Measurements from ENCODE around the gene C16orf89.
"Not testable (repeated sequence)": the region's sequence is repeated elsewhere in the genome, so short reads cannot be mapped to it uniquely, and the experiment has no call there.

C16orf89 gene

GRCh38 chr16:5065813-5066212 is at the start of gene C16orf89:
Gene C16orf89, minus strand, starts transcription at chr16:5065956. Its CDS starts 48 bp downstream, at chr16:5065908.
- H3K36me3 ChIP-seq (ENCODE audit: control insufficient read depth, insufficient read depth, low read length) = no peaks in the 10 kb centered on the region
- no peaks in the 10 kb centered on the region for H3K9me3 ChIP-seq (ENCODE audit: control insufficient read depth, low read length)
- peaks cover 19% of the 10 kb centered on the region for H3K4me1 ChIP-seq (ENCODE audit: control insufficient read depth, insufficient read depth, low read length)
- H3K9ac ChIP-seq (ENCODE audit: low read length) = peak within 1 kb of the TSS; percentile 57
- H3K4me3 ChIP-seq (ENCODE audit: low read length) = peak within 1 kb of the TSS; percentile 2
- H3K27me3 ChIP-seq (ENCODE audit: control insufficient read depth, insufficient read depth, low read length) = no peaks in the 10 kb centered on the region

- not testable (repeated sequence) for H3K9ac ChIP-seq (ENCODE audit: low read length); H3K9me3 ChIP-seq (ENCODE audit: control insufficient read depth, low read length); H3K36me3 ChIP-seq (ENCODE audit: control insufficient read depth, insufficient read depth, low read length); H3K27me3 ChIP-seq (ENCODE audit: control insufficient read depth, insufficient read depth, low read length); H3K4me3 ChIP-seq (ENCODE audit: low read length); H3K4me1 ChIP-seq (ENCODE audit: control insufficient read depth, insufficient read depth, low read length)
Measured at GRCh38 chr16:5110933-5111332, 45.2 kb upstream of the C16orf89 start.

GRCh38 chr16:5108505-5109158 is 42.9 kb upstream of the C16orf89 start:
- Histone ChIP-seq H3K9ac (ENCODE audit: low read length) (no peak overlapping the region), H3K36me3 (ENCODE audit: control insufficient read depth, insufficient read depth, low read length) (no peaks in the 10 kb centered on the region), H3K9me3 (ENCODE audit: control insufficient read depth, low read length) (no peaks in the 10 kb centered on the region), H3K4me3 (ENCODE audit: low read length) (no peak overlapping the region), H3K27me3 (ENCODE audit: control insufficient read depth, insufficient read depth, low read length) (no peaks in the 10 kb centered on the region), H3K4me1 (ENCODE audit: control insufficient read depth, insufficient read depth, low read length) (no peaks in the 10 kb centered on the region)

GRCh38 chr16:5105039-5105438 is 39.3 kb upstream of the C16orf89 start:
- H3K27me3 ChIP-seq (ENCODE audit: control insufficient read depth, insufficient read depth, low read length); H3K36me3 ChIP-seq (ENCODE audit: control insufficient read depth, insufficient read depth, low read length); H3K9ac ChIP-seq (ENCODE audit: low read length); H3K4me1 ChIP-seq (ENCODE audit: control insufficient read depth, insufficient read depth, low read length); H3K9me3 ChIP-seq (ENCODE audit: control insufficient read depth, low read length); H3K4me3 ChIP-seq (ENCODE audit: low read length): not testable (repeated sequence)

- H3K4me1 ChIP-seq (ENCODE audit: control insufficient read depth, insufficient read depth, low read length); H3K9me3 ChIP-seq (ENCODE audit: control insufficient read depth, low read length); H3K36me3 ChIP-seq (ENCODE audit: control insufficient read depth, insufficient read depth, low read length); H3K4me3 ChIP-seq (ENCODE audit: low read length); H3K27me3 ChIP-seq (ENCODE audit: control insufficient read depth, insufficient read depth, low read length); H3K9ac ChIP-seq (ENCODE audit: low read length): not testable (repeated sequence)
Measured at GRCh38 chr16:5103296-5104032, 37.7 kb upstream of the C16orf89 start.

GRCh38 chr16:5099174-5099573 is 33.4 kb upstream of the C16orf89 start:
- H3K4me1 ChIP-seq (ENCODE audit: control insufficient read depth, insufficient read depth, low read length); H3K9me3 ChIP-seq (ENCODE audit: control insufficient read depth, low read length); H3K9ac ChIP-seq (ENCODE audit: low read length); H3K36me3 ChIP-seq (ENCODE audit: control insufficient read depth, insufficient read depth, low read length); H3K27me3 ChIP-seq (ENCODE audit: control insufficient read depth, insufficient read depth, low read length); H3K4me3 ChIP-seq (ENCODE audit: low read length): not testable (repeated sequence)

GRCh38 chr16:5098221-5099159 is 32.7 kb upstream of the C16orf89 start:
- H3K36me3 ChIP-seq (ENCODE audit: control insufficient read depth, insufficient read depth, low read length) = not testable (repeated sequence)

GRCh38 chr16:5097470-5098220 is 31.9 kb upstream of the C16orf89 start, which contains the start of gene EEF2KMT:
Gene EEF2KMT, minus strand, starts transcription at chr16:5097795. Its CDS starts 56 bp downstream, at chr16:5097739.
- not testable (repeated sequence) for H3K27me3 ChIP-seq (ENCODE audit: control insufficient read depth, insufficient read depth, low read length); H3K4me1 ChIP-seq (ENCODE audit: control insufficient read depth, insufficient read depth, low read length); H3K36me3 ChIP-seq (ENCODE audit: control insufficient read depth, insufficient read depth, low read length); H3K9me3 ChIP-seq (ENCODE audit: control insufficient read depth, low read length)
- peak within 1 kb of the TSS; percentile 31 for H3K4me3 ChIP-seq (ENCODE audit: low read length)
- peak within 1 kb of the TSS; percentile 55 for H3K9ac ChIP-seq (ENCODE audit: low read length)

More at GRCh38 chr16:5098221-5099159, 32.7 kb upstream of the C16orf89 start:
- H3K4me1 ChIP-seq (ENCODE audit: control insufficient read depth, insufficient read depth, low read length); H3K9me3 ChIP-seq (ENCODE audit: control insufficient read depth, low read length); H3K27me3 ChIP-seq (ENCODE audit: control insufficient read depth, insufficient read depth, low read length); H3K4me3 ChIP-seq (ENCODE audit: low read length): not testable (repeated sequence)
- H3K9ac ChIP-seq (ENCODE audit: low read length) = peak overlapping the region; percentile 43

GRCh38 chr16:5097061-5097469 is 31.3 kb upstream of the C16orf89 start:
- not testable (repeated sequence) for H3K36me3 ChIP-seq (ENCODE audit: control insufficient read depth, insufficient read depth, low read length); H3K27me3 ChIP-seq (ENCODE audit: control insufficient read depth, insufficient read depth, low read length)

GRCh38 chr16:5096437-5097060 is 30.8 kb upstream of the C16orf89 start:
- H3K36me3 ChIP-seq (ENCODE audit: control insufficient read depth, insufficient read depth, low read length); H3K9me3 ChIP-seq (ENCODE audit: control insufficient read depth, low read length); H3K27me3 ChIP-seq (ENCODE audit: control insufficient read depth, insufficient read depth, low read length); H3K4me1 ChIP-seq (ENCODE audit: control insufficient read depth, insufficient read depth, low read length): not testable (repeated sequence)
- Histone ChIP-seq H3K4me3 (ENCODE audit: low read length) (peak overlapping the region; percentile 31), H3K9ac (ENCODE audit: low read length) (peak overlapping the region; percentile 55)

More at GRCh38 chr16:5097061-5097469, 31.3 kb upstream of the C16orf89 start:
- H3K9me3 ChIP-seq (ENCODE audit: control insufficient read depth, low read length); H3K4me1 ChIP-seq (ENCODE audit: control insufficient read depth, insufficient read depth, low read length): not testable (repeated sequence)
- peak overlapping the region; percentile 55 for H3K9ac ChIP-seq (ENCODE audit: low read length)
- peak overlapping the region; percentile 31 for H3K4me3 ChIP-seq (ENCODE audit: low read length)

- not testable (repeated sequence) for H3K9me3 ChIP-seq (ENCODE audit: control insufficient read depth, low read length); H3K4me1 ChIP-seq (ENCODE audit: control insufficient read depth, insufficient read depth, low read length); H3K27me3 ChIP-seq (ENCODE audit: control insufficient read depth, insufficient read depth, low read length); H3K9ac ChIP-seq (ENCODE audit: low read length); H3K4me3 ChIP-seq (ENCODE audit: low read length); H3K36me3 ChIP-seq (ENCODE audit: control insufficient read depth, insufficient read depth, low read length)
Measured at GRCh38 chr16:5095145-5095830, 29.5 kb upstream of the C16orf89 start.

Data from mucosa of stomach (tissue), 1 donor.